Hematopoietic multipotent progenitor cell treated with erythropoietin and hydrocortisone succinate and interleukin-3 and kit ligand, for 8 days (in vitro differentiated cells): ENCODE data around the gene WIPI1.
"Not testable (repeated sequence)": the region's sequence is repeated elsewhere in the genome, so short reads cannot be mapped to it uniquely, and the experiment has no call there.

ENCODE experiments used
- DNase-seq: peaks from one replicate; pipeline ENCODE4 v3.0.0-alpha.2; 2015

The WIPI1 gene

DNA sequence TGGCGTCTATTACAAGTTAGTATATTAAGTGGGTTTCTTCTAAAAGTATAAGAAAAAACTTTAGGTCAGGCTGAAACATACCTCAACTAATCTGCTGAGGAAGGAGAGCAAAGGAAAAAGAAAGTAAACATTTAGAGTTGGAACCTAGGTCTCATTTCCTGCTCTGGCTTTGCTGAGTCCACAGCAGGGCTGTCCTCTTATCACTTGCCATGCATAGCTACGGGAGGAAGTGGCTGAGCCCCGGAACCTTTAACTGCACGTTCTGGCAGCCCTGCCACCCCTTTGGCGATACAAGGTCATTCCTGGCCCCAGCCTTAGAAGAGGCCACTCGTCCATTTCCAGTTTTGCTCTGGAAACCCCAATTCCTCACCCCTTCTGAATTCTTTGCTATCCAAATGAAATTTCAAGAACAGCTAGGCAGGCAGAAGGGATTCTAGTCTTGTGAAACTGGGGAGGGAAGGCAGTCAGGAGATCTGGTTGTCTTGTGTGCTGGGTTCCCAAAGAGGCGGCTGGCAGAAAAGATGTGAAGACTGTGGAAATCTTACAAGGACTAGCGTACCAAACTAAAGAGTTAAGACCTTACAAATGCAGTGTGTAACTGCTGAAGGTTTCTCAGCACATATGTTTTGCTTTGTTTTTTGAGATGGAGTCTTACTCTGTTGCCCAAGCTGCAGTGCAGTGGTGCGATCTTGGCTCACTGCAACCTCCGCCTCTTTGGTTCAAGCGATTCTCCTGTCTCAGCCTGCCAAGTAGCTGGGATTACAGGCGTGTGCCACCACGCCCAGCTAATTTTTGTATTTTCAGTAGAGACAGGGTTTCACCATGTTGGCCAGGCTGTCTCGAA, 19.1 kb downstream of the WIPI1 start:
- DNase-seq = peak; percentile 90

DNA sequence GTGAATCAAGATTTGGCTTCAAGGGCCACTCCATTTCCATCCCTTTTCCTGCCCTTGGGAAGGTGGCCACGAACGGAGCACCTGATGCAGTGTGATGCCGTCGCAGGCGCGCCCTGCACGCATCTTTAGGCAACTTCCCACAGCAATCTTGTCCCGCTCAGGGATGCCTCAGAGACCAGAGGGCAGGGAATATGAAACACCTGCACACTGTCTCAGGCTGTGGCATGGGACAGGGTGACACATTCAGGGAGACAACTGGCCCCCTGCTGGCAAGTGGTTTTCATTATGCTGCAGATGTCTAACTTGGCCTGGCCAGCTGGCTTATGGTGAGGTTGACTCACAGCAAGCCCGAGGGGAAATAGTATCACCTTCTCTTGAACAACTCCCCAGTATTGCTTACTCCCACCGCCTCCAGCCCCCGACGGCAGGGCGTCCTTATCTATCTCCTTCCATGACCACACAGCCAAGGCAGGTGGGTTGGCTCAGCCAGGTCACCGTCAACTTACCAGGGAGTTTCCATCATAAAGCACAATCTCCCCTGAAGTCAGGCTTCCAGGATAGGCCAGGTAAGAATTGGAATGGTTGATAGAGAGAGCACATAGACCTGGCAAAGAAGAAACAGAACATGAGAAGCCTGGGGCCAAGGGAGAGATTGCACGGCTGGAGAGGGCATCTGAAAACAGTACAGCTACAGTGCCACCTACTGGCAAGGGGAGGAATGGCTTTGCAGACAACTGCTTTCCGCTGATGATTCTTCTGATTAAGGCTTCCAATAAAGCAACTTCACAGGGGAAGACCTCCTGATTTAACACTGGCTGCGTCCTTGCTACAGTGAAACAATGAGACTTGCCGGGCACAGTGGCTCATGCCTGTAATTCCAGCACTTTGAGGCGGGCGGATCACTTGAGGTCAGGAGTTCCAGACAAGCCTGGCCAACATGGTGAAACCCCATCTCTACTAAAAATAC, 21.1 kb downstream of the WIPI1 start:
- DNase-seq = peak; percentile 88

DNA sequence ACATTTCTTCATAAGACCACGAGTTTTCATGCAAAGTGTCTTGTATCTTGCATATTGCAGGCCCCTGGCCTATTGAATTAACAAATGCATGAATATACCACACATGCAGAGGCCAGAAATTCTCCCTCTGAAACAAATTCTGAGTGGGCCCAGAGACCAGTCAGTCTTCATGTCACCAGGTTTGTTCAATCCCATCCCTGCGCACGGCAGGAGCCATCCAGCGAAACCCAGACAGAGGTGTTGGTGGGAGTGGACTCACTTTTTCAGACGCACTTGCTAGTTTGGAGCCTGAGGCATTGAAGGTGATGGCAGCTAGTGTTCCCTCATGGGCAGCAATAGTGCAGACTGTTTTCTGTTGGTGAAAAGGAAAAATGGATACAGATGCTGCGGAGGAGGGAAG, 21.9 kb downstream of the WIPI1 start:
- DNase-seq = no peak

DNA sequence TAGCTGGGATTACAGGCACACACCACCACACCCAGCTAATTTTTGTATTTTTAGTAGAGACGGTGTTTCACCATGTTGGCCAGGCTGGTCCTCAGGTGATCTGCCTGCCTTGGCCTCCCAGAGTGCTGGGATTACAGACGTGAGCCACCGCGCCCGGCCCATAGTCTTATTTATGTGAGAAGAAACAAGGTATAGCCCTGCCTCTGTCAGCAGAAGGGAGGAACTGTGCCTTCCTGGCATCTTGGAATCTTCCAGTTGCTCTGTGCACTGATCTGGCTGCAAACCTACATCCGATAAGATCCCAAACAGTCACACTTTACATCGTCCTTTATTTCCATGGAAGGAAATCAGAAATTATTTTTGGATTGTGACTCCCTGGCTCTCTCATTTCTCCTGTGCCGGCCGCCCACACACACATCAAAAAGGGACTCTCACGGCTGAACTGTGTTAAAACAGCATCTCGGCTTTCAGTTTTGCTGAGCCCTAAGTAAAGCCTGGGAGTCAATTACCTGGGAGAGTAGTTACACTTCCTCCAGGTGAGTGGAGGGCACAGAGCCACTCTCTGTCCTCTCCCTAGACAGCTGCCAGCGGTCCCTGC, 23.3 kb downstream of the WIPI1 start:
- DNase-seq = no peak

DNA sequence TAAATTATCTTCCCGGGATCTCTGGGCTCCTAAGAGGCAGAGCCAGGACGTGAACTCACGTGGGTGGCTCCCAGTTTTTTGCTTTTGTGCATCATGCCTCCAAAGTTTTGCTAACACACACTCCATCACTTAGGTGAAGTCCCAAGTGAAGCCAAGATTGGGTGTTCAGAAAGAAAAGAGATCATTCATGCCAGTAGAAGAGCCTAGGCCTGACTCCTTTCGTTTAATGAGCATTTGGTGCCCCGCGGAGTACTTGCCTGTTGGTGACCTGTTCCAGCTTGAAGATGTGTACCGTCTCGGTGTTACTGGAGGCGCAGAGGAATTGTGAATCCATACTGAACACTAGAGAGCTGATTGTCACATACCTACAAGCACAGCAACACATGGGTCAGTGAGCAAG, 24.1 kb downstream of the WIPI1 start:
- DNase-seq = no peak

DNA sequence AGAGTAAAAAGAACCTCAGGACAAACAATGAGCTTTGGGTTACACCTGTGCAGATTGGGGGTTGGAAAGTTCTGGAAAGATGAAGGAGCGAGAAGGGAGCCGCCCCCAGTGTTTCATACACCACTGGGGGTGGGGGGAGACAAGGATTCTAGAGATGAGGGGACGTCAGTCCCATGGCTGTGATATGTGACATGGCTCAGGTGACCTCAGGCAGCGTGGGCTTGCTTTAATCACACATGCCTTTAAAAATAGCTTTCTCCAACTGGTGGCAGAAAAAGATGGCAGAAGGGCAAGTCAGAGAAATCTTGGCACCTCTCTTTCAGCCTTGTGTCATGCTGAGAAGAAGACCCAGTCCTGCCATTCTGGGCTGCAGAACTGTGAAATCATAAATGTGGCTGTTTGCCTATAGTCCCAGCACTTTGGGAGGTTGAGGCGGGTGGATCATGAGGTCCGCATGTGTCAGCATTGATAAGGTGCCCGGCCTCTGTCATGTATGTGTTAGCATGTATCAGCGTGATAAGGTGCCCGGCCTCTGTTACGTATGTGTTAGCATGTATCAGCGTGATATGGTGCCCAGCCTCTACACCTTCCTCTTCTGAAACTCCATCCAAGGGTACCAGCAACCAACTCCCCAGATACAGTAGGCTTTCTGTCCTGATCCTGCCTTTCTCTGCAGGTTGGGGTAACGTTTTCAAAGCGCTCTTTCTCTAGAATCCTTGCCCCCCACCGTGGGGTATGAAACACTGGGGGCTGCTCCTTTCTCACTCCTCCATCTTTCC, 25.0 kb downstream of the WIPI1 start:
- no peak for DNase-seq

DNA sequence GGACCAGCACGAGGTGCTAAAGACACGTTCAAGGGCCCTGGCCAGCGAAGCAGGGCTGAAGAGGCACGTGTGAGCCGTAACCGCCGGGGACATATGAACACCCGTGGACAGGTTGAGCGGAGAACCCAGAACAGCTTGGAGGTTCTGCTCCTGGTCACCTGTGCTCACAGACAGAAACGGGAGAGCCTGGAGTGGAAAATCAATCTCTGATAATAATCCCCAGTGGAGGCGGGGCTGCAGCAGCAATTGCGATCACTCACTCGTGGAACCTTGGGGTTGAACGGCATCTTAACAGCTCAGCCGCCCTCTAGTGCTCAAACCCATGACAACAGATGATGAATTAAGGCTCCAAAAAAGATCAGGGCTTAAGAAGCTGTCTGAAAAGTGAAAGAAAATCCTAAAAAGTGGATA, 25.6 kb downstream of the WIPI1 start:
- DNase-seq = peak; percentile 30

DNA sequence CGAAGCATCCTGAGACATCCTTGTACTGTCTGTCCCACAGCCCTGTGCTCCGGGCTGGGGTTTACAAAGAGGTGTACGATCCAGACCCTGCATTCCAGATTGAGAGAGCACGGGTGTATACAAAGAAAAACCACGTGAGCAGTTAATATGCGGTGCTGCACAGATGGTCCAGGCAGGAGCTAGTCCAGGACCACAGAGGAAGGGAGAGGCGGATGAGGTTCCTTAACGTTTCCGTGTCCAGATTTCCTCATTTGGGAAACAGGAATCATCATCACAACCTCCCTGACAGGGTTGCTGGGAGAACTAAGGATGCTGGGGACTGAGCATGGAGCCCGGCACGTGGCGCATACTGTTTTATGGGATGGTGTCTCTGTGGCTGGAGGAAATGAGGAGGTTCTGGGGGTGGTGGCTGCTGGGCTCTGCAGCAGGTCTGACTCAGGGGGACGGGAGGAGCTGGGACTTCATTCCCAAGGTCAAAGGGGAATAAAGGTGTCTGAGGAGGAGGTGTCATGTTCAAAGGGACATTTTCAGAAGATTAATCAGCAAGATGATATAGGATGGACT, 26.2 kb downstream of the WIPI1 start:
- DNase-seq = no peak

DNA sequence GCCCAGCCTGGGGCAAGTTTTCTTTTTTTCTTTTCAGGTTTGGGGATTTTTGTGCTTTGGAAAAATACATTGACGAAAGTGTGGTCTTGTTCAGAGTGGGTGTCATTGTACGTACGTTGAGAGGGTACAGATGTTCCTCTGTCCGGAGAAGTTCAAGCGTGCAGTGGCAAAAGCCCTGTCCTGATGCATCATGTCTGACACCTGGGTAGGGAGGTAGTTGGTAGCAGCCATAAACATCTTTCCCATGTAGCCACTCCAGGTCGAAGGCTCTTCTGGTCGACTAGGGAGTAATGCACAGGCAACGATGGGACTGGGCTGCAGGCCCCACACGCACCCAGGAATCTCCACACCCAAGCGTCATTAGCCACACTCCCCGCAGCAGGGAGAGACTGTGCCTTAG, 27.4 kb downstream of the WIPI1 start:
- no peak for DNase-seq

DNA sequence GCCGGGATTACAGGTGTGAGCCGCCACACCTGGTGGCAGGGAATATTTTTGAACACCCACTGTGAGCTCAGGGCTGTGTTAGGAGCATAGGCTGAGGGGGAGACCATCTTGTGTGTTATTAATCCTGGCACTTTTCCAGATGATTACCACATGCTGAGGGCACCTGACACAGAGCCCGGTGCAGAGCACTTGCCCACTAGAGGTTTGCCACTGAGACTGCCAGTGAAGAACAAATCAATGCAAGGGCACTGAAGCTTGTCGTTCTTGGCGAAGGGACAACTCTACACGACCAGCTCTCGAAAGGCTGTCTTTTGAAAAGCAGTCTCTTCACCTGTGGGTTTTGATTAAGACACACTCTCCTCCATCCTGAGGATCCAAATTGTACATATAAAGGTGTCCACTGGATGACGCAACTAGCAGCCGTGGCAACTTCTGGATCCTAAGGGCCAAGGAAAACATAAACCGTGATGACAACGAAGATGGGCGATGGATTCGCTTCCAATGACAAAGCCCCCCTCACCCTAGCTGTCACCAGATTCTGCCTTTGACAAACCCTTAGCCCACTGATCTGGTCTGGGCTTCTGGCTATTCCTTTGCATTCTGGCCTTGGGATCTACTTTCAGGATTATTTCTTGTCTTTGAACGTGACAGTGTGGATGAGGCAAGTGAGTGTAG, 28.7 kb downstream of the WIPI1 start:
- DNase-seq = no peak

DNA sequence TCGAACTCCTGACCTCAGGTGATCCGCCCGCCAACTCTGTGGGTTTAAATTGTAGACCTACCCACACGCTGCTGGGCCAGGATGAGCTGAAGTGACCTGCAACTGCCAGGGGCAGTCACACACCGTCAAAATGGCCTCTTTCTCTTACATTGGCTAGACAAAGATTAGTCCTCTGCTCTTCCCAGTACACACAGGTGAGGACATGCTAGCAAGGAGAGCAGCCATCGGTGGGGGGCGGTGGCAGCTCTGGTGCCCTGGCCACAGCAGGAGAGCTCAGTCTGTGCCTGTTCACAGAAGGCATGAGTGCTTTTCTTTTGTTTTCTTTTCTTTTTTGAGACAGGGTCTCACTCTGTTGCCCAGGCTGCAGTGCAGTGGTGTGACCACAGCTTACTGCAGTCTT, 29.7 kb downstream of the WIPI1 start:
- DNase-seq = no peak

DNA sequence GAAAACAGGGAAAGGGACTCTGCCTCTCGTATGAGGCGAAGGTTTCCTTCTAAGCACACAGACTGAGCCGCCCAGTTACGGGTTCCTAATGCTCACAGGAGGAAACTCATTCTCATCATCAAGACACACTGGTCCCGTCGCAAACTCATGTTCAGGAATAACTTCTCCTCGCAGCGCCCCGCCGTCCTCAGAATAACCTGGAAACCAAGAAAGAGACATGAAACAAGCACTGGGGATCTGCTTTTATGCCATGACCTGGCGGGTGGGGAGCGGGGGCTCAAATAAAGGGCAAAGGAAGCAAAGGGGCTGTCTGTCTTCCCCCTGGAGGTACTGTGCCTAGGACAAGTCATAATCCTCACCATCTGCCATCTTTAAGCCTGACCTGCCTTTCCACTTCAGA, 31.3 kb downstream of the WIPI1 start:
- no peak for DNase-seq

DNA sequence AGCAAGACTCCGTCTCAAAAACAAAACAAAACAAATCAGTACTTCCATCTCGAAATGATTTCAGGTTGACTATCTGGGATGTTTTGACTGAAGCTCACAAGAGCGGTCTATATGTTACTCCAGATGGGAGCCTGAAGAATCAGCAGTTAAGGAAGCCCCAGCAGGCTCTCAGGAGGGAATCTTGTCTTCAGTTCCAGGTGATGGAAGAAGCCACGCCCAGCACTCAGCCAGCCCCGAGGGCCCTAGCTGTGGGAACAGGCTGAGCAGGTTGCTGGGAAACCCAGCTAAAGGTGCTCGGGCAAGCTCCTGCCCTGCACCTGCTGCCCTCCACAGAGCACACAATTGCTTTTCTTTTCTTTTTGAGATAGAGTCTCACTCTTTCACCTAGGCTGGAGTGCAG, 32.4 kb downstream of the WIPI1 start:
- DNase-seq = no peak

DNA sequence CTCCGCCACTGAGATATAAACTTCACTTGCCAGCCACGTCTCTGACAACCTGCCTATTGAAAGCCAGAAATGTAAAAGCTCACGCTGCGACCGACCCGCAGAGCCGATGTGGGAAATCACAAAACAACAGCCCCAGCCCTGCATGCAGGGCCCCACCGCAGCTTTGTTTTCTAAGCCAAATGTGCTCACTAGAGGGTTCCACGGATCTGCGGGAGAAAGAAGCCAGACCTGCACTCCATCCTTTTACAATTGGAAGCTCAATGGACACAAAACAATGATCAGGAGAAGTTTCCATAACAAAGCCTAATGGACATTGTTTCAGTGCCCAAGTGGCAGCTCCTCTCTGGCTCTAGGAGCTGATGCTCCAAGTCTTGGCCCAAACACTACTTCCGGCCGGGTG, 33.1 kb downstream of the WIPI1 start:
- no peak for DNase-seq

DNA sequence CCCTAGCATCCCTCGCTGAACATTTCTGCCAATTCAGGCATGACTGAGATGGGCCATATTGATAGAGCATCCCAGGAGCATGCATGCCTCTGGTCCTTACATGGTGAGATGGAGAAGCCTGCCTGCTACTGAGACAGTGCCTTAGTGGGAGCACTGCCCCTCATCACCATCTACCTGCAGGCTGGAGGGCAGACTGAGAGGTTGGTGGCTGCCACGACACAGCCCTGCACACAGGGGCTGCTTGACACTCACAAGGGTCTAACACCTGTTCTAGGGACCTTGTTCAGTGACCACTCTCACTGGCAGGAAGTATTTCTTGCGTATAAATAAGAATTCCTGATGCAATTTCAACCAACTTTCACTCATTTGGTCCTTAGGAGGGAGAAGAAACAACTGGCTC, 34.0 kb downstream of the WIPI1 start:
- DNase-seq = no peak

DNA sequence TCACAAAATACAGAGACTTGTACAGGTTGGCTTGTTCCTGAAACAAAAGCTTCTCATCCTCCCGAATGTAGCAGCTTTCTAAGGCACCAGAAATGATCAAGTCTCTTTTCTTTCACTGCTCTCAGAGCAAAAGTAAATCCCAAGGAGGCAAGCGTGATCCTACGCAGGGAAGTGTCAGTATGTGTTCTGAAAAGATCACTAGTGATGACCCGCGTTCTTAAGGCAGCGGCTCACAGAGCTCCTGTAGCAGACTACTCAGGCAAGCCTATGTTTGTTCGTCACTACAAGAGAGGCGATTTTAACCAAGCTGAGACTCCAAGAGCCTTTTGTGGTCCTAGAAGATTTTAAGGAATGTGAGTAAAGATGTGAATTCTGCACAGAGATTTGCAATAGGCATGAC, 34.5 kb downstream of the WIPI1 start:
- no peak for DNase-seq

DNA sequence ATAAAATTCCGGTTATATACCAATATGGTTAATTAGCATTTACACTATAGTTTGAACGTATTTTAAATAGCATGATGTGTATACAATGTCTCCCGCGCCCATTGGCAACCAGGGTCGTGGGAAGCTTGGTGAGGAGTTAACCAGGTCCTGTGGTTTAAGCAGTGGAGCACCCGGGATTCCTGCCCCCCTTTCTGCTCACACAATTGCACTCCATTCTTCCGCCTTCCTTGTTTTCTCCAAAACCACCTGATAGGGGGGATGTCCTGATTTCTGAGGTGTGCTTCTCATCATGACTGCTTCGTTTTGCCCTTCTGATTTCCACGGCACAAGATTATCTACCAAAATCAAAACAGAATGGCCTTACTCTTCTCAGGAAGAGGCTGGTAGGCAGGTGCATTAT, 35.8 kb downstream of the WIPI1 start:
- no peak for DNase-seq

DNA sequence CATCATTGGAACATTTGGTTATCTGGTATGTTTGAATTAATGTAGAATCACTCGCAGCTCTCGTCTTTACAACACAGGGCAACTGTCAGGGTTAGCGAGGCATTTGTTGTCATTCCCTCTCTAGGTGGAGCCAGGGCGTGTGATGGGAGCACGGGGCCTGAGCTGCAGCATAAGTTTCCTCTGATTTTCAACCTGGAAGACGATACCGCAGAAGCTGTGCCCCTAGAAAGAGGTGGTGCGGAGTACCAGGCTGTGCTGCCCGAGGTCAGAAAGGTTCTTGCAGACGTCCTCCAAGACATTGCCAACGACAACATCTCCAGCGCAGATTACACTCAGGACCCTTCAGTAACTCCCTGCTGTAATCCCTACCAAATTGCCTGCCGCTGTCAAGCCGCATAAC, 37.2 kb downstream of the WIPI1 start:
- DNase-seq = no peak

DNA sequence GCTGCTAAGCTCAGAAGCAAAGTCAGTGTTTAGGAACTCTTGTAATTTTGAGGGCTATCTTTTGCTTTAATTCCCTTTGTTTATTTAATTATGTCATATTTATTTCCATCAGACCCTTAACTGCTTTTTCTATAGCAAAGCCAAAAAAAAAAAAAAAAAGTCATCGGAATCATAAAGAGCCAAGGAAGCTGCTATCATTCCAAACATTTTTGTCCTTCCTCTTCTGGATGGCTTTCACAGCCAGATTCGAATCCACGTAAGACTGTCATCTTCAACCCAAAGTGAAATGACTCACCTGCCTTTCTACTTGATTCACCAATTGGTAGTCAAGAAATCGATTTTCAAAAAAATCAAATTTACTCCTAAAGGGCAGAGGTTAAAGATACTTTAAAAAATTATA, 38.4 kb downstream of the WIPI1 start:
- no peak for DNase-seq

DNA sequence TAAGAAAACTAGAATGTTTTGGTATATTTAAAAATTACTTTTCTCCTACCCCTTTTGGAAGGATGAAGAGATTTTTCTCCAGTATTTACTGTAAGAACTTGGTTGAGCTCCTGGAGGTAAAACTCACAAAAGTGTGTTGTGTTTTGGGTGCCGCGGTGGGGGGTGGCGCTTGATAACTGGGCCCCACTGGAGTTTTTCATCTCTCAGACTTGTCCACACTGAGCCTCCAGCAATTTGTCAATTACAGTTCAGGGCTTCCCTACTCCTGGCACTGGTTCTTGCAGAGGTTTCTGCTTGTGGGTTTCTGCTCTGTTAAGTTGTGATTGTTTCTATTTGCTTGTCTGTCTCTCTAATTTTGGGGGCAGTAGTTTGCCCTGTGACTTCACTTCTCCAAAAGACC, 40.0 kb downstream of the WIPI1 start:
- no peak for DNase-seq

DNA sequence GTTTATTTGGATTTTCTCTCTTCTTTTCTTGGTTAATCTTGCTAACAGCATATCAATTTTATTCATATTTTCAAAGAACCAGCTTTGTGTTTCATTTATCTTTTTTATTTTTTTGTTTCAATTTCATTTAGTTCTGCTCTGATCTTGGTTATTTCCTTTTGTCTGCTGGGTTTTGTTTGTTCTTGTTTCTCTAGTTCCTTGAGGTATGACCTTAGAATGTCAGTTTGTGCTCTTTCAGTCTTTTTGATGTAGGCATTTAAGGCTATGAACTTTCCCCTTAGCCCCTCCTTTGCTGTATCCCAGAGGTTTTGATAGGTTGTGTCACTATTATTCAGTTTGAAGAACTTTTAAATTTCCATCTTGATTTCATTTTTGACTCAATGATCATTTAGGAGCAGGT, 42.4 kb downstream of the WIPI1 start:
- not testable (repeated sequence) for DNase-seq
